Uterus (tissue), 4 donors: ENCODE data around the gene HSD11B1. TPM values are rescaled to one million over a fixed set of nuclear protein-coding genes. Genes with fewer than 3 reads are reported as not detected.

Experiments used
- DNase-seq, 2 donors: peaks; one replicate each; pipeline ENCODE4 v3.0.0-alpha.2; 2019 to 2020
- H3K27ac ChIP-seq, 2 donors: fragments of 200-600 bp; sonication (generic); 1 replicate in 1 of 2; 2 replicates in 1 of 2; pipeline ENCODE4 v1.5.1; 2016 to 2018
- H3K27me3 ChIP-seq, 2 donors: fragments of 200-600 bp; sonication (generic); one replicate each; pipeline ENCODE4 v1.5.1; 2018 to 2019; ENCODE audit warnings: control low read depth in 1 of 2
- H3K36me3 ChIP-seq, 2 donors: fragments of 200-600 bp; sonication (generic); one replicate each; pipeline ENCODE4 v1.5.1; 2019; ENCODE audit warnings: control low read depth in 1 of 2
- H3K4me1 ChIP-seq, 2 donors: fragments of 200-600 bp; sonication (generic); one replicate each; pipeline ENCODE4 v1.5.1; 2018 to 2019; ENCODE audit warnings: control low read depth in 1 of 2
- H3K4me3 ChIP-seq, 2 donors: fragments of 200-600 bp; sonication (generic); 1 replicate in 1 of 2; 2 replicates in 1 of 2; pipeline ENCODE4 v1.5.1; 2018 to 2019; ENCODE audit warnings: mild to moderate bottlenecking in 1 of 2
- H3K9me3 ChIP-seq, 2 donors: fragments of 200-600 bp; sonication (generic); one replicate each; pipeline ENCODE4 v1.5.1; 2019; ENCODE audit warnings: control low read depth in 1 of 2
- CTCF ChIP-seq, 4 experiments: fragments of 200-600 bp in 2 of 4; fragments of 450-650 bp in 2 of 4; sonication (generic) in 2 of 4; IDR thresholded peaks; one replicate each; pipeline ENCODE4 v1.5.1; 2016 to 2019; ENCODE audit warnings: antibody characterized with exemption in 4 of 4, mild to moderate bottlenecking in 2 of 4, moderate library complexity in 1 of 4
- POLR2A ChIP-seq, 2 donors: fragments of 450-650 bp; IDR thresholded peaks; one replicate each; pipeline ENCODE4 v1.6.1; 2016; ENCODE audit warnings: antibody characterized with exemption in 2 of 2, mild to moderate bottlenecking in 1 of 2, moderate library complexity in 1 of 2
- intact Hi-C: fragments of 100-400 bp; cut with DNase I; formaldehyde crosslinking; loops from one replicate; pipeline ENCODE4 v1.15.1; 2023; ENCODE audit warnings: low total_unique reads
- total RNA-seq, 4 donors: library from RNA; depleted of rRNA in 3 of 4; stranded (reverse); fragments of >200 nt in 3 of 4; gene quantifications; one replicate each; pipeline versions ENCODE4 v1.1.0 to v1.2.4, GENCODE V29; 2014 to 2023
- donor health status: DM: yes; HTN: yes; CAD: no.

Gene HSD11B1
- total RNA-seq, 4 donors from 2014 or later: 0.59 to 12.8 (median 2.2) TPM

- Histone ChIP-seq H3K4me1 (no peaks in the 10 kb centered on the region), H3K9me3 (no peaks in the 10 kb centered on the region), H3K27ac (no peak overlapping the region), H3K36me3 (no peaks in the 10 kb centered on the region), H3K4me3 (no peak overlapping the region), H3K27me3 (no peaks in the 10 kb centered on the region)
- DNase-seq: no peak
- TF ChIP-seq CTCF (IDR thresholded peaks at IDR 0.05): no peak
- no peak for TF ChIP-seq POLR2A (IDR thresholded peaks at IDR 0.05)
- intact Hi-C loops: no loop called here
These were observed 28.1 kb downstream of the HSD11B1 start for GRCh38 chr1:209732725-209733124.

GRCh38 chr1:209733409-209734192 is 29.0 kb downstream of the HSD11B1 start:
- intact Hi-C loops: no loop called here
- Histone ChIP-seq H3K4me1 (no peaks in the 10 kb centered on the region), H3K36me3 (no peaks in the 10 kb centered on the region), H3K4me3 (no peak overlapping the region), H3K27me3 (no peaks in the 10 kb centered on the region), H3K9me3 (no peaks in the 10 kb centered on the region), H3K27ac (no peak overlapping the region)
- TF ChIP-seq CTCF (IDR thresholded peaks at IDR 0.05) (no peak), POLR2A (IDR thresholded peaks at IDR 0.05) (no peak)
- DNase-seq: no peak

GRCh38 chr1:209736490-209737117 is 32.0 kb downstream of the HSD11B1 start:
- Histone ChIP-seq H3K4me1 (no peaks in the 10 kb centered on the region), H3K27ac (no peak overlapping the region), H3K4me3 (no peak overlapping the region), H3K9me3 (no peaks in the 10 kb centered on the region), H3K27me3 (no peaks in the 10 kb centered on the region), H3K36me3 (no peaks in the 10 kb centered on the region)
- TF ChIP-seq POLR2A (IDR thresholded peaks at IDR 0.05) (no peak), CTCF (IDR thresholded peaks at IDR 0.05) (no peak)
- intact Hi-C loops: no loop called here
- no peak for DNase-seq

GRCh38 chr1:209737118-209737505 is 32.5 kb downstream of the HSD11B1 start:
- Histone ChIP-seq H3K27me3 (no peaks in the 10 kb centered on the region), H3K4me1 (no peaks in the 10 kb centered on the region), H3K9me3 (no peaks in the 10 kb centered on the region), H3K36me3 (no peaks in the 10 kb centered on the region), H3K27ac (no peak overlapping the region), H3K4me3 (no peak overlapping the region)
- TF ChIP-seq POLR2A (IDR thresholded peaks at IDR 0.05) (no peak), CTCF (IDR thresholded peaks at IDR 0.05) (no peak)
- intact Hi-C loops: no loop called here
- DNase-seq: no peak

GRCh38 chr1:209738270-209738669 is 33.6 kb downstream of the HSD11B1 start:
- H3K36me3 ChIP-seq: no peaks in the 10 kb centered on the region
- no peaks in the 10 kb centered on the region for H3K4me1 ChIP-seq
- no peak for TF ChIP-seq CTCF (IDR thresholded peaks at IDR 0.05)
- H3K9me3 ChIP-seq: no peaks in the 10 kb centered on the region
- H3K4me3 ChIP-seq: no peak overlapping the region
- no peak overlapping the region for H3K27ac ChIP-seq
- intact Hi-C loops: no loop called here
- no peak for DNase-seq
- no peaks in the 10 kb centered on the region for H3K27me3 ChIP-seq
